Nephron (organoid): Measurements from ENCODE around the gene RGS10.

Experiments
- H3K27ac Mint-ChIP-seq, 3 experiments: 2 replicates each; pipeline ENCODE4 v1.8.0; 2020; ENCODE audit warnings: mixed read lengths in 3 of 3, mild to moderate bottlenecking in 2 of 3, moderate library complexity in 1 of 3
- H3K27me3 Mint-ChIP-seq: 2 replicates; pipeline ENCODE4 v1.8.0; 2021; ENCODE audit warnings: low read depth, mild to moderate bottlenecking, moderate library complexity, mixed read lengths
- H3K36me3 Mint-ChIP-seq: 2 replicates; pipeline ENCODE4 v1.8.0; 2020; ENCODE audit warnings: low read depth, mixed read lengths
- H3K4me1 Mint-ChIP-seq: 2 replicates; pipeline ENCODE4 v1.8.0; 2020; ENCODE audit warnings: mixed read lengths
- H3K4me3 Mint-ChIP-seq, 3 experiments: 2 replicates each; pipeline ENCODE4 v1.8.0; 2020; ENCODE audit warnings: mild to moderate bottlenecking in 3 of 3, mixed read lengths in 3 of 3, moderate library complexity in 2 of 3
- H3K9me3 Mint-ChIP-seq: 2 replicates; pipeline ENCODE4 v1.8.0; 2020; ENCODE audit warnings: mixed read lengths
- TF ChIP-seq, protein P1 (sequence below), 3 experiments: fragments of 200-600 bp; sonication (generic); IDR thresholded peaks; one replicate each; pipeline ENCODE4 v1.5.0; 2021; ENCODE audit warnings: antibody characterized with exemption in 3 of 3; ENCODE audit not compliant: unreplicated experiment in 3 of 3

The RGS10 gene

DNA sequence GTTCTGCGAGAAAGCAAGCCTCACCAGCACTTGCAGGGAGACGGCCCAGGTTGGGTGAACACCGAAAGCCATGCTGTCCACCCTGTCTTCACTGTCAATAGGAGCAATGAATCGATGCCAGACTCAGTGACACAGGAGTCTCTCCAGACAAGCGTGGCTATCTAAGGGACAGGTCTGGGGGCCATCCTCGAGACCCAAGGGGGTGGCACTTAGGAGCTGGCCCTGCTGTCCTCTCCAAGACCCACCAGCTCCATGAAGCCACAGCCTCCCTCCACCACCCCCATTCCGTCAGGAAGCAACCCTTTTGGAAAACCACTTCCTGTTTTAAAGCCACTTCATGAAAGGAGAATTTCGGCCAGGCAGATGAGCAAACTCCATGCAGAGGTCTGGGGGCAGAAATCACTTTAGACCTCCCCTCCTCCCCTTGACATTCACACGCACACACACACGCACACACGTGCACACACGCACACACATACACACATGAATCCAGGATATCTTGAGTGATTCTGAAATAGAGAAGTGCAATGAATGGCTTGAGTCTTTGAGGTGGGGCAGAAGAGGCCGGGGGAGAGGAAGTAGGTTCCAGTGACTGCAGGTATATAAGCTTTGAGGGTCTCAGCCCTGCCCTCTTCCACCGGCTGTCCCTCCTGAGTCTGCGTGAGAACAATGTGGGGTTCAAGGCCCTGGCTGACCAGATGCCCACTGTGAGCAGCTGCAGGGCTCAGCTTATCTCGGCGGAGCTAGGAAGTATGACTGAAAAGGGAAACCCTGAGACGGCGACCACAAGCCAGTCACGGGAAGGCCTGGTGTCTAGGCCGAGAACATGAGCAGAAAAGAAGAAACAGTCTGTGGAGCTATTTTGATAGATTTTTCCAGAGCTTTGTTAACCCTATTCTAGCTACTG, 25.0 kb downstream of the RGS10 start:
- TF ChIP-seq, protein P1, sequence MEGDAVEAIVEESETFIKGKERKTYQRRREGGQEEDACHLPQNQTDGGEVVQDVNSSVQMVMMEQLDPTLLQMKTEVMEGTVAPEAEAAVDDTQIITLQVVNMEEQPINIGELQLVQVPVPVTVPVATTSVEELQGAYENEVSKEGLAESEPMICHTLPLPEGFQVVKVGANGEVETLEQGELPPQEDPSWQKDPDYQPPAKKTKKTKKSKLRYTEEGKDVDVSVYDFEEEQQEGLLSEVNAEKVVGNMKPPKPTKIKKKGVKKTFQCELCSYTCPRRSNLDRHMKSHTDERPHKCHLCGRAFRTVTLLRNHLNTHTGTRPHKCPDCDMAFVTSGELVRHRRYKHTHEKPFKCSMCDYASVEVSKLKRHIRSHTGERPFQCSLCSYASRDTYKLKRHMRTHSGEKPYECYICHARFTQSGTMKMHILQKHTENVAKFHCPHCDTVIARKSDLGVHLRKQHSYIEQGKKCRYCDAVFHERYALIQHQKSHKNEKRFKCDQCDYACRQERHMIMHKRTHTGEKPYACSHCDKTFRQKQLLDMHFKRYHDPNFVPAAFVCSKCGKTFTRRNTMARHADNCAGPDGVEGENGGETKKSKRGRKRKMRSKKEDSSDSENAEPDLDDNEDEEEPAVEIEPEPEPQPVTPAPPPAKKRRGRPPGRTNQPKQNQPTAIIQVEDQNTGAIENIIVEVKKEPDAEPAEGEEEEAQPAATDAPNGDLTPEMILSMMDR (IDR thresholded peaks at IDR 0.05; ENCODE audit: unreplicated experiment in 3 of 3), result no peak
- Mint-ChIP-seq H3K9me3 (no peaks in the 10 kb centered on the region), H3K27me3 (peaks cover 30% of the 10 kb centered on the region), H3K4me3 (no peak overlapping the region), H3K27ac (no peak overlapping the region), H3K36me3 (no peaks in the 10 kb centered on the region), H3K4me1 (peaks cover 8% of the 10 kb centered on the region)

DNA sequence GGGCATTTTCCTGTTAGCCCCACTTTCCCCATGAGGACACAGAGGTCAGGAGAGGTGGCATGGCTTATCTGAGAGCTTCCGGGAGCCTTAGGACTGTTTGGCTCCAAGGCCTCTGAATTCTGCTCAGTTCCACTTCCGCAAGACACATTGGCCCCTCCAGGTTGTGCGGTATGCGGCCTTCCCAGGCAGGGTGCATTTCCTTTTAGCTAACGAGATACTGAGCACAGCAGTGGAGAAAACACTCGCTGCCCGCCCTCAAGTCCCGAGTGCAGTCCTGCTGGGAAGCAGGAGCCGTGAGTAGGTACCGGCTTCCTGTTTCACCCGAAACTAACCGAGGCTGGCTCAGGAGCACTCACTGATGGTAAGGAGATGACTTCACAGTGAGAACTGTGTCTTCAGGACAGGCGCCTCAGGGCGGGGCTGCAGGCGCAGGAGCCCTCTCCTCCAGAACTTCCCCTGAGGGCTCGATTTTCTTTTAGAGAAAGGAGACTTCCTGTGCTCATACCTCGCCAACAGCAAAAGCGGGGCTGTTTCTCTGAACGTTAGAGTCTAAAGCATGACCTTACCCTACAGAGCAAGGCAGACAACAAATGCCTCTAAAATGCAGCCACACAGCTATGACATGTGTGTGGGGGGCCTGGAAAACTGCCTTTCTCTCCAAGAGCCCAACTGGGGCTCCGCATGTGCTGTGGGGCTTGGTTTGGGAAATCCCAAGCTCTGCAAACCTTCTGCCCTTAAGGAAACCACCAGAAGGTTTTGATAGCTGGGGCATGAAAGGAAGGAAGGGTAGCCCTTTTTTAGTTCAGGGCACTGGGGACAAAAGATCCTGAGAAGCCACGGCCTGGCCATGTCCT, 25.9 kb downstream of the RGS10 start:
- peaks cover 26% of the 10 kb centered on the region for H3K27me3 Mint-ChIP-seq
- H3K36me3 Mint-ChIP-seq, result no peaks in the 10 kb centered on the region
- TF ChIP-seq, protein P1 (IDR thresholded peaks at IDR 0.05; ENCODE audit: unreplicated experiment in 3 of 3), result no peak
- no peaks in the 10 kb centered on the region for H3K9me3 Mint-ChIP-seq
- peaks cover 8% of the 10 kb centered on the region for H3K4me1 Mint-ChIP-seq
- H3K4me3 Mint-ChIP-seq, result no peak overlapping the region
- H3K27ac Mint-ChIP-seq, result no peak overlapping the region

- no peak overlapping the region for H3K4me3 Mint-ChIP-seq
- H3K36me3 Mint-ChIP-seq, result no peaks in the 10 kb centered on the region
- TF ChIP-seq, protein P1 (IDR thresholded peaks at IDR 0.05; ENCODE audit: unreplicated experiment in 3 of 3), result no peak
- H3K9me3 Mint-ChIP-seq, result no peaks in the 10 kb centered on the region
- H3K27me3 Mint-ChIP-seq, result peaks cover 25% of the 10 kb centered on the region
- H3K4me1 Mint-ChIP-seq, result peaks cover 10% of the 10 kb centered on the region
- no peak overlapping the region for H3K27ac Mint-ChIP-seq
Measured at GRCh38 chr10:119515511-119516045, 26.9 kb downstream of the RGS10 start.

GRCh38 chr10:119514819-119515218, 27.7 kb downstream of the RGS10 start:
- H3K27me3 Mint-ChIP-seq, result peaks cover 18% of the 10 kb centered on the region
- H3K27ac Mint-ChIP-seq, result no peak overlapping the region
- no peak overlapping the region for H3K4me3 Mint-ChIP-seq
- peaks cover 10% of the 10 kb centered on the region for H3K4me1 Mint-ChIP-seq
- TF ChIP-seq, protein P1 (IDR thresholded peaks at IDR 0.05; ENCODE audit: unreplicated experiment in 3 of 3), result no peak
- no peaks in the 10 kb centered on the region for H3K36me3 Mint-ChIP-seq
- H3K9me3 Mint-ChIP-seq, result no peaks in the 10 kb centered on the region

- no peaks in the 10 kb centered on the region for H3K9me3 Mint-ChIP-seq
- H3K4me3 Mint-ChIP-seq, result peak overlapping the region in 1 of 3 experiments; percentile 3
- no peak overlapping the region for H3K27ac Mint-ChIP-seq
- peaks cover 10% of the 10 kb centered on the region for H3K4me1 Mint-ChIP-seq
- TF ChIP-seq, protein P1 (IDR thresholded peaks at IDR 0.05; ENCODE audit: unreplicated experiment in 3 of 3), result no peak
- H3K27me3 Mint-ChIP-seq, result peaks cover 8% of the 10 kb centered on the region
- H3K36me3 Mint-ChIP-seq, result peaks cover 1% of the 10 kb centered on the region
Measured at GRCh38 chr10:119511828-119512515, 30.5 kb downstream of the RGS10 start.
